H1 (cell line): ENCODE data around the gene USP30. TPM values are rescaled to one million over a fixed set of nuclear protein-coding genes. Genes with fewer than 3 reads are reported as not detected.

Experiments used
- CTCF ChIA-PET: fragments of 300-600 bp; sonication (Branson Sonifier 250); formaldehyde crosslinking; loops from one replicate; lab custom pipeline; 2021; ENCODE audit not compliant: partially characterized antibody; lab: Charles Lee
- POLR2A ChIA-PET: fragments of 300-600 bp; sonication (Branson Sonifier 250); formaldehyde crosslinking; loops from one replicate; lab custom pipeline; 2021; ENCODE audit warnings: inconsistent platforms; ENCODE audit not compliant: partially characterized antibody; lab: Charles Lee
- DNase-seq, 2 experiments: peaks; one replicate each; pipeline versions ENCODE4 v3.0.0 to v3.0.0-alpha.2; 2010 to 2022; ENCODE audit warnings: low spot score in 2 of 2, low read depth in 1 of 2, mixed read lengths in 1 of 2
- FAIRE-seq: peaks from 2 replicates; lab custom pipeline; 2011; peaks lifted over from hg19 to GRCh38; lab: Jason Lieb, UNC
- H2AFZ ChIP-seq: 2 replicates; pipeline ENCODE4 v1.8.1; 2012; ENCODE audit warnings: low read length, inconsistent platforms
- H2AK5ac ChIP-seq: 2 replicates; pipeline ENCODE4 v1.6.1; 2013; ENCODE audit warnings: low read depth, low read length
- H2BK120ac ChIP-seq: replicated peaks from 2 replicates; pipeline ENCODE3; 2013; ENCODE audit warnings: low read depth, low read length, inconsistent platforms
- H2BK12ac ChIP-seq: 2 replicates; pipeline ENCODE4 v1.6.1; 2013; ENCODE audit warnings: low read depth, low read length
- H2BK15ac ChIP-seq: 2 replicates; pipeline ENCODE4 v1.6.1; 2013; ENCODE audit warnings: low read length
- H2BK20ac ChIP-seq: 2 replicates; pipeline ENCODE4 v1.6.1; 2013; ENCODE audit warnings: low read length
- H2BK5ac ChIP-seq: 2 replicates; pipeline ENCODE4 v1.6.1; 2013; ENCODE audit warnings: low read depth, low read length
- H3K14ac ChIP-seq: 2 replicates; pipeline ENCODE4 v1.6.1; 2013; ENCODE audit warnings: inconsistent platforms; ENCODE audit not compliant: insufficient read length
- H3K18ac ChIP-seq: 2 replicates; pipeline ENCODE4 v1.6.1; 2013; ENCODE audit warnings: low read length; ENCODE audit errors: extremely low read depth
- H3K23ac ChIP-seq: 2 replicates; pipeline ENCODE4 v1.6.1; 2013; ENCODE audit warnings: inconsistent platforms; ENCODE audit not compliant: insufficient read length
- H3K23me2 ChIP-seq: 2 replicates; pipeline ENCODE4 v1.6.1; 2013; ENCODE audit warnings: low read depth, low read length
- H3K27ac ChIP-seq: 2 replicates; pipeline ENCODE4 v1.6.1; 2011; ENCODE audit warnings: low read depth, low read length, inconsistent platforms
- H3K27me3 ChIP-seq, 4 experiments: replicated peaks in 1 of 4; 1 replicate in 1 of 4; 2 replicates in 3 of 4; pipeline versions ENCODE4 v1.6.1 to v1.8.1; 2011 to 2013; ENCODE audit warnings: low read length in 3 of 4, mild to moderate bottlenecking in 3 of 4, inconsistent platforms in 2 of 4, mixed read lengths in 2 of 4, moderate library complexity in 1 of 4; ENCODE audit not compliant: control insufficient read depth in 3 of 4, insufficient read depth in 3 of 4; ENCODE audit errors: extremely low read depth in 1 of 4
- H3K36me3 ChIP-seq, 4 experiments: 2 replicates each; pipeline versions ENCODE4 v1.6.1 to v1.8.1; 2011 to 2013; ENCODE audit warnings: mild to moderate bottlenecking in 4 of 4, low read length in 3 of 4, moderate library complexity in 2 of 4, control low read depth in 1 of 4, inconsistent platforms in 1 of 4; ENCODE audit not compliant: insufficient read depth in 4 of 4, control insufficient read depth in 2 of 4
- H3K4ac ChIP-seq: replicated peaks from 2 replicates; pipeline ENCODE3; 2013; ENCODE audit warnings: low read length, low read depth, mixed read lengths, inconsistent platforms; ENCODE audit not compliant: insufficient read length
- H3K4me1 ChIP-seq, 4 experiments: replicated peaks in 1 of 4; 1 replicate in 1 of 4; 2 replicates in 3 of 4; pipeline versions ENCODE4 v1.6.1 to v1.8.1; 2011 to 2013; ENCODE audit warnings: low read length in 3 of 4, inconsistent platforms in 2 of 4, mixed read lengths in 1 of 4; ENCODE audit not compliant: insufficient read depth in 4 of 4, control insufficient read depth in 3 of 4
- H3K4me2 ChIP-seq, 2 experiments: 2 replicates each; pipeline versions ENCODE4 v1.6.1 to v1.8.1; 2011 to 2013; ENCODE audit warnings: low read depth in 2 of 2, low read length in 2 of 2, control low read depth in 1 of 2, inconsistent platforms in 1 of 2, mild to moderate bottlenecking in 1 of 2; ENCODE audit not compliant: insufficient read depth in 1 of 2
- H3K4me3 ChIP-seq, 4 experiments: fragments of 200-600, 300-600 bp in 1 of 4; sonication (generic), shearing (Covaris generic), sonication (Bioruptor Twin) in 1 of 4; 2 replicates each; pipeline versions ENCODE4 v1.5.1 to v1.8.1; 2011 to 2016; ENCODE audit warnings: low read length in 4 of 4, low read depth in 3 of 4, control low read depth in 2 of 4, inconsistent platforms in 2 of 4, mild to moderate bottlenecking in 2 of 4, mixed read lengths in 1 of 4, moderate library complexity in 1 of 4; ENCODE audit not compliant: insufficient read depth in 2 of 4; ENCODE audit errors: extremely low read depth in 1 of 4
- H3K56ac ChIP-seq: replicated peaks from 2 replicates; pipeline ENCODE3; 2013; ENCODE audit warnings: low read depth, mild to moderate bottlenecking, mixed read lengths, low read length, inconsistent platforms; ENCODE audit not compliant: insufficient read length
- H3K79me1 ChIP-seq: 2 replicates; pipeline ENCODE4 v1.6.1; 2013; ENCODE audit warnings: low read depth, low read length, control low read depth
- H3K79me2 ChIP-seq, 2 experiments: 2 replicates each; pipeline versions ENCODE4 v1.6.1 to v1.8.1; 2012 to 2013; ENCODE audit warnings: low read length in 2 of 2, mild to moderate bottlenecking in 2 of 2, inconsistent platforms in 1 of 2; ENCODE audit not compliant: insufficient read depth in 2 of 2, control insufficient read depth in 1 of 2
- H3K9ac ChIP-seq, 4 experiments: replicated peaks in 1 of 4; 1 replicate in 1 of 4; 2 replicates in 3 of 4; pipeline versions ENCODE4 v1.6.1 to v1.8.1; 2011 to 2013; ENCODE audit warnings: low read depth in 3 of 4, low read length in 3 of 4, control low read depth in 2 of 4, mild to moderate bottlenecking in 2 of 4, moderate library complexity in 2 of 4, inconsistent platforms in 1 of 4; ENCODE audit errors: extremely low read depth in 1 of 4
- H3K9me3 ChIP-seq, 2 experiments: 2 replicates each; pipeline versions ENCODE4 v1.6.1 to v1.8.1; 2012 to 2013; ENCODE audit warnings: mild to moderate bottlenecking in 2 of 2, moderate library complexity in 2 of 2, control low read depth in 1 of 2, inconsistent platforms in 1 of 2, low read depth in 1 of 2, low read length in 1 of 2, mixed read lengths in 1 of 2; ENCODE audit not compliant: insufficient read depth in 2 of 2
- H4K20me1 ChIP-seq, 2 experiments: replicated peaks in 1 of 2; 2 replicates each; pipeline versions ENCODE3 to v1.8.1; 2011 to 2013; ENCODE audit warnings: inconsistent platforms in 2 of 2, low read length in 2 of 2, mild to moderate bottlenecking in 1 of 2; ENCODE audit not compliant: insufficient read depth in 2 of 2, control insufficient read depth in 1 of 2
- H4K5ac ChIP-seq: 2 replicates; pipeline ENCODE4 v1.6.1; 2013; ENCODE audit warnings: low read length, low read depth, mixed read lengths, inconsistent platforms; ENCODE audit not compliant: insufficient read length
- H4K8ac ChIP-seq: 2 replicates; pipeline ENCODE4 v1.8.0; 2013; ENCODE audit warnings: mild to moderate bottlenecking, moderate library complexity, low read length, inconsistent platforms; ENCODE audit not compliant: insufficient read depth; ENCODE audit errors: extremely low read depth
- H4K91ac ChIP-seq: replicated peaks from 2 replicates; pipeline ENCODE3; 2013; ENCODE audit warnings: low read length, mixed read lengths, inconsistent platforms; ENCODE audit not compliant: insufficient read length
- BCL11A ChIP-seq, 2 experiments: IDR thresholded peaks; one replicate each; pipeline ENCODE4 v1.6.1; 2011; ENCODE audit warnings: low read depth in 2 of 2, low read length in 2 of 2, mild to moderate bottlenecking in 2 of 2
- FOSL1 ChIP-seq: IDR thresholded peaks from 2 replicates; pipeline ENCODE4 v1.6.1; 2011; ENCODE audit warnings: mild to moderate bottlenecking, low read depth, low read length, moderate library complexity; ENCODE audit not compliant: insufficient read depth
- WGBS, 2 experiments: shearing (Covaris generic) in 1 of 2; methylation state at CpG; one replicate each; pipeline versions ENCODE4 v1.1.6 to v1.1.7; 2013 to 2015; ENCODE audit warnings: low lambda C conversion rate in 2 of 2, mixed read lengths in 2 of 2, inconsistent platforms in 1 of 2, low coverage in 1 of 2, missing lambda C conversion rate in 1 of 2; ENCODE audit not compliant: insufficient replicate concordance in 2 of 2, insufficient coverage in 1 of 2, insufficient read length in 1 of 2; ENCODE audit errors: extremely low coverage in 1 of 2, missing lambda C conversion rate in 1 of 2; 5-methylcytosine and 5-hydroxymethylcytosine counted together
- polyA plus RNA-seq, 7 experiments: library from polyadenylated mRNA; depleted of rRNA in 3 of 7; stranded (reverse) in 5 of 7; unstranded in 2 of 7; fragments of >200 nt in 5 of 7; fragments of 200-250 nt in 2 of 7; gene quantifications; 1 replicate in 5 of 7; 2 replicates in 1 of 7; 4 replicates in 1 of 7; pipeline versions ENCODE4 v1.2.1 to v1.2.3, GENCODE V29; 2011 to 2013; ENCODE audit warnings: missing spikeins in 2 of 7, mixed read lengths in 2 of 7
- total RNA-seq: library from RNA; stranded (reverse); fragmentation: NEBNext Ultra II Directional; extraction: Animal tissue kit (Norgen Biotek cat#: 25700); gene quantifications from 2 replicates; pipeline ENCODE4 v1.2.1, GENCODE V29; 2021

Gene USP30
- total and polyA plus RNA-seq, 2 of the 8 experiments (the other 6 are each of a cell fraction or from before 2014, with no cell fraction given): 7.0 to 12.2 TPM

DNA sequence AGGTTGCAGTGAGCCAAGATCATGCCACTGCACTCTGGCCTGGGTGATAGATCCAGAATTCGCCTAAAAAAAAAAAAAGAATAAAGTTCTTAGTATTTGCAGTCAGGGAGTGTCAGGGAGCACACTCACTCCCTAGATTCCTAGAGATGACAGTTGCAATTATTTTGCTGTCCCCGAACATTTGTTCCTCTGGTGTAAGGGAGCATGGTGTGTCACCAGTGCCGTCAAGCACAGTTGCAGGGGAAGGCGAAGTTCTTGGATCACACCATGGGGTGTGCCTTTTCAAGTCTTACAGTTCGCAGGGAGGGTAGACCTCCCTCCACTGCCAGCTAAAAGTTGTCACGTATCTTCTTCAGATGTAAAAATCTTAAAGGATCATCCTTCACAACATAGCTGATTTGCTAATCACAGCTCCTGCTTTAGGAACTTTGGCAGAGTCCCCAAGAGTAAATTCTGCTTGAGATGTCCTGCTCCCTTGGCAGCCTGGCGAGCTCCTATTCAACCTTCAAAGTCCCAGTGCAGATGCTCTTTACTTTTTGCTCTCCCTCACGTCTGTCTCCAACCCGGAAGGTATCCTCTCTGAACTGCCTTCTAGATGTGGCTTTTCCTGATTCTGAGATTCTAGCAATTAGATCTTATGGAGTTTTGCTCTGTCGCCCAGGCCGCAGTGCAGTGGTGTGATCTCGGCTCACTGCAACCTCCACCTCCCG is 75.3 kb downstream of the USP30 start:
- Histone ChIP-seq H4K20me1 (no peaks in the 10 kb centered on the region), H3K36me3 (no peaks in the 10 kb centered on the region), H3K4me2 (no peak overlapping the region), H3K27ac (no peak overlapping the region), H3K27me3 (no peaks in the 10 kb centered on the region), H4K8ac (no peak overlapping the region), H3K23me2 (no peaks in the 10 kb centered on the region), H4K91ac (no peak overlapping the region), H3K4ac (no peak overlapping the region), H3K14ac (no peak overlapping the region), H3K23ac (no peak overlapping the region), H2BK120ac (no peak overlapping the region), H2BK5ac (no peak overlapping the region), H2BK12ac (no peak overlapping the region), H2BK20ac (no peak overlapping the region), H2AK5ac (no peak overlapping the region), H3K4me1 (peaks cover 0 to 3% (median 0%) of the 10 kb centered on the region in 4 experiments; a peak in 1 of 7 replicates), H3K4me3 (no peak overlapping the region), H4K5ac (no peak overlapping the region), H3K79me2 (no peaks in the 10 kb centered on the region), H3K9me3 (no peaks in the 10 kb centered on the region), H2AFZ (no peak overlapping the region), H3K9ac (no peak overlapping the region), H2BK15ac (no peak overlapping the region), H3K56ac (no peak overlapping the region), H3K79me1 (no peaks in the 10 kb centered on the region), H3K18ac (no peak overlapping the region)
- CTCF ChIA-PET: interaction anchor here (0.6 to 1.1 kb wide), 3 partner anchors 13 to 267 kb away, joined by 3 to 4 read pairs (median 4); no protein-coding TSS in a partner anchor
- POLR2A ChIA-PET: interaction anchor here (1.2 kb wide), 1 partner anchor 29 kb away, joined by 5 read pairs; no protein-coding TSS in a partner anchor
- peak; percentile 19 for FAIRE-seq
- no peak for DNase-seq
- whole genome bisulfite sequencing, 2 experiments: 89% methylated on average over 13 of the region's 13 CpGs; no CpG with 5 or more reads in 1 of the 2 experiments
- no peak for TF ChIP-seq FOSL1
- no peak for TF ChIP-seq BCL11A (IDR thresholded peaks at IDR 0.05; ENCODE audit: low read depth in 2 of 2, low read length in 2 of 2)
